Keratinocyte (primary cell): ENCODE results near the gene ZBTB21. TPM values are rescaled to one million over a fixed set of nuclear protein-coding genes. Genes with fewer than 3 reads are reported as not detected.

Source experiments
- DNase-seq: peaks from one replicate; pipeline ENCODE4 v3.0.0-alpha.2; 2011; ENCODE audit warnings: low read depth, missing footprints, low spot score
- FAIRE-seq: peaks from 2 replicates; lab custom pipeline; 2011; peaks lifted over from hg19 to GRCh38; lab: Jason Lieb, UNC
- H2AFZ ChIP-seq: 2 replicates; pipeline ENCODE4 v1.6.0; 2012; ENCODE audit warnings: low read length, control low read depth, inconsistent platforms; ENCODE audit not compliant: control insufficient read depth
- H3K27ac ChIP-seq: 2 replicates; pipeline ENCODE4 v1.5.1; 2011; ENCODE audit warnings: low read length; ENCODE audit not compliant: control insufficient read depth, insufficient read depth
- H3K27me3 ChIP-seq: 3 replicates; pipeline ENCODE4 v1.6.0; 2011; ENCODE audit warnings: low read length; ENCODE audit not compliant: control insufficient read depth, insufficient read depth; ENCODE audit errors: extremely low read depth
- H3K36me3 ChIP-seq, 2 experiments: 2 replicates in 1 of 2; 3 replicates in 1 of 2; pipeline ENCODE4 v1.5.1; 2011; ENCODE audit warnings: low read length in 2 of 2, mild to moderate bottlenecking in 1 of 2; ENCODE audit not compliant: control insufficient read depth in 2 of 2, insufficient read depth in 2 of 2; ENCODE audit errors: extremely low read depth in 1 of 2
- H3K4me1 ChIP-seq: 3 replicates; pipeline ENCODE4 v1.5.1; 2011; ENCODE audit warnings: low read length; ENCODE audit not compliant: control insufficient read depth, insufficient read depth; ENCODE audit errors: extremely low read depth
- H3K4me2 ChIP-seq: 3 replicates; pipeline ENCODE4 v1.6.0; 2011; ENCODE audit warnings: low read depth, low read length; ENCODE audit not compliant: control insufficient read depth, insufficient read depth; ENCODE audit errors: extremely low read depth
- H3K4me3 ChIP-seq, 3 experiments: fragments of 200-600 bp in 1 of 3; sonication (generic) in 1 of 3; 2 replicates in 2 of 3; 3 replicates in 1 of 3; pipeline ENCODE4 v1.5.1; 2011 to 2016; ENCODE audit warnings: low read length in 3 of 3, mild to moderate bottlenecking in 3 of 3, control low read depth in 2 of 3, inconsistent platforms in 1 of 3, low read depth in 1 of 3, mixed read lengths in 1 of 3, mixed run types in 1 of 3, moderate library complexity in 1 of 3; ENCODE audit not compliant: control insufficient read depth in 2 of 3, insufficient read depth in 2 of 3; ENCODE audit errors: extremely low read depth in 1 of 3
- H3K79me2 ChIP-seq: 2 replicates; pipeline ENCODE4 v1.6.0; 2012; ENCODE audit warnings: low read length; ENCODE audit not compliant: control insufficient read depth, insufficient read depth
- H3K9ac ChIP-seq: 3 replicates; pipeline ENCODE4 v1.6.0; 2011; ENCODE audit warnings: low read length; ENCODE audit not compliant: control insufficient read depth, insufficient read depth; ENCODE audit errors: extremely low read depth
- H3K9me1 ChIP-seq: 3 replicates; pipeline ENCODE4 v1.6.0; 2011; ENCODE audit warnings: low read length; ENCODE audit not compliant: control insufficient read depth, insufficient read depth; ENCODE audit errors: extremely low read depth
- H3K9me3 ChIP-seq: 2 replicates; pipeline ENCODE4 v1.5.1; 2012; ENCODE audit warnings: low read depth, low read length; ENCODE audit not compliant: control insufficient read depth
- H4K20me1 ChIP-seq: 3 replicates; pipeline ENCODE4 v1.6.0; 2011; ENCODE audit warnings: low read length; ENCODE audit not compliant: control insufficient read depth, insufficient read depth; ENCODE audit errors: extremely low read depth
- EZH2 ChIP-seq: IDR thresholded peaks from one replicate; pipeline ENCODE4 v1.6.1; 2012; ENCODE audit warnings: inconsistent platforms, mild to moderate bottlenecking, low read length, moderate library complexity
- dilution Hi-C: fragments of 300-500 bp; cut with MboI; formaldehyde crosslinking; loops from one replicate; pipeline ENCODE4 v1.7.0; 2020; ENCODE audit warnings: low sequenced_read_pairs; ENCODE audit not compliant: extremely low pct_ligation_motif_present
- polyA plus RNA-seq, 5 experiments: library from polyadenylated mRNA; depleted of rRNA in 3 of 5; stranded (reverse) in 3 of 5; stranded (forward) in 1 of 5; unstranded in 1 of 5; fragments of >200 nt; gene quantifications; 1 replicate in 1 of 5; 2 replicates in 3 of 5; 3 replicates in 1 of 5; pipeline versions ENCODE4 v1.2.1 to v1.2.3, GENCODE V29; 2011 to 2012; ENCODE audit warnings: missing spikeins in 2 of 5, low read depth in 1 of 5, low replicate concordance in 1 of 5
- TF ChIP-seq, protein P1 (sequence below), 3 experiments: IDR thresholded peaks in 1 of 3; conservative IDR thresholded peaks in 1 of 3; optimal IDR thresholded peaks in 1 of 3; 2 replicates in 2 of 3; 3 replicates in 1 of 3; pipeline versions ENCODE3 to v1.5.1; 2011; ENCODE audit warnings: low read length in 3 of 3, mild to moderate bottlenecking in 3 of 3, moderate library complexity in 2 of 3, control low read depth in 1 of 3, inconsistent platforms in 1 of 3; ENCODE audit not compliant: insufficient read depth in 2 of 3; ENCODE audit errors: extremely low read depth in 1 of 3

Gene ZBTB21
- polyA plus RNA-seq, 1 donor (not counting 4 experiments of a cell fraction or from before 2014, with no cell fraction given), result 9.5 TPM

GRCh38 chr21:41966041-41966833, 43.9 kb downstream of the ZBTB21 start:
- no peaks in the 10 kb centered on the region for H3K36me3 ChIP-seq
- no peaks in the 10 kb centered on the region for H4K20me1 ChIP-seq
- H3K4me2 ChIP-seq, result no peak overlapping the region
- no peak overlapping the region for H3K4me3 ChIP-seq
- TF ChIP-seq EZH2, result no peak
- TF ChIP-seq, protein P1, sequence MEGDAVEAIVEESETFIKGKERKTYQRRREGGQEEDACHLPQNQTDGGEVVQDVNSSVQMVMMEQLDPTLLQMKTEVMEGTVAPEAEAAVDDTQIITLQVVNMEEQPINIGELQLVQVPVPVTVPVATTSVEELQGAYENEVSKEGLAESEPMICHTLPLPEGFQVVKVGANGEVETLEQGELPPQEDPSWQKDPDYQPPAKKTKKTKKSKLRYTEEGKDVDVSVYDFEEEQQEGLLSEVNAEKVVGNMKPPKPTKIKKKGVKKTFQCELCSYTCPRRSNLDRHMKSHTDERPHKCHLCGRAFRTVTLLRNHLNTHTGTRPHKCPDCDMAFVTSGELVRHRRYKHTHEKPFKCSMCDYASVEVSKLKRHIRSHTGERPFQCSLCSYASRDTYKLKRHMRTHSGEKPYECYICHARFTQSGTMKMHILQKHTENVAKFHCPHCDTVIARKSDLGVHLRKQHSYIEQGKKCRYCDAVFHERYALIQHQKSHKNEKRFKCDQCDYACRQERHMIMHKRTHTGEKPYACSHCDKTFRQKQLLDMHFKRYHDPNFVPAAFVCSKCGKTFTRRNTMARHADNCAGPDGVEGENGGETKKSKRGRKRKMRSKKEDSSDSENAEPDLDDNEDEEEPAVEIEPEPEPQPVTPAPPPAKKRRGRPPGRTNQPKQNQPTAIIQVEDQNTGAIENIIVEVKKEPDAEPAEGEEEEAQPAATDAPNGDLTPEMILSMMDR (optimal IDR thresholded peaks at IDR 0.05 in 1 of 3, IDR thresholded peaks at IDR 0.05 in 1 of 3, conservative IDR thresholded peaks at IDR 0.05 in 1 of 3; ENCODE audit: extremely low read depth in 1 of 3, insufficient read depth in 2 of 3, low read length in 3 of 3), result no peak
- no peaks in the 10 kb centered on the region for H3K4me1 ChIP-seq
- no peak overlapping the region for H2AFZ ChIP-seq
- dilution Hi-C loops, result no loop called here
- no peak overlapping the region for H3K27ac ChIP-seq
- H3K79me2 ChIP-seq, result no peaks in the 10 kb centered on the region
- FAIRE-seq (peak; percentile 79), DNase-seq (no peak)
- H3K9me1 ChIP-seq, result no peaks in the 10 kb centered on the region
- H3K27me3 ChIP-seq, result no peaks in the 10 kb centered on the region
- H3K9ac ChIP-seq, result no peak overlapping the region
- no peaks in the 10 kb centered on the region for H3K9me3 ChIP-seq

DNA sequence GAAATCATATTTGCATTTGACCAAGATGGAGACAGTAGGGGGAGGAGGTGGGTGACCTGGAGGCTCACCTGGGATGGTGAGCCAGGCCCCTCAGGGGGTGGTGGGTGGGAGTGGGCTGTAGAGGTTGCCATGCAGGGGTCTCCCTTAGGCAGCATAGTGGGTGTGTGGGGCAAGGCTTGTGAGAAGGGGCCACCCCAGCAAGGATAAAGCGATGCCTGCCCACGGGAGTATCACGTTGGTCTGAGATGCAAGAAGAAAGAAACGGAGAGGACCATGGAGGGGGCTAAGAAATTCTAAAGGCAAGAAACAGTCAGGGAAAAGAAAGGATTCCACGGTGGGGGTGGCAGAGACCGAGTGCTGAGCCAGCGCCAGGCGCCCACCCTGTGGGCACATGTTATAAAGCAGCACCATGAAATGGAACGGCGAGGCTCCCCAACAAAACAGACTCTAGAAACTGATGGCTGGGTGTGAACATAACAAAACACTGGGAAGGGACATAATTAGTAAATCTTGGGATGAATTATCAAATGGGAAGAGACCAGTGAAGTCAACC, 44.6 kb downstream of the ZBTB21 start:
- DNase-seq (no peak), FAIRE-seq (no peak)
- H3K9me3 ChIP-seq, result no peaks in the 10 kb centered on the region
- H3K36me3 ChIP-seq, result no peaks in the 10 kb centered on the region
- TF ChIP-seq EZH2, result no peak
- TF ChIP-seq, protein P1 (optimal IDR thresholded peaks at IDR 0.05 in 1 of 3, IDR thresholded peaks at IDR 0.05 in 1 of 3, conservative IDR thresholded peaks at IDR 0.05 in 1 of 3; ENCODE audit: extremely low read depth in 1 of 3, insufficient read depth in 2 of 3, low read length in 3 of 3), result no peak
- H3K27ac ChIP-seq, result no peak overlapping the region
- no peak overlapping the region for H3K9ac ChIP-seq
- H3K4me3 ChIP-seq, result no peak overlapping the region
- no peak overlapping the region for H3K4me2 ChIP-seq
- H3K4me1 ChIP-seq, result no peaks in the 10 kb centered on the region
- no peaks in the 10 kb centered on the region for H4K20me1 ChIP-seq
- dilution Hi-C loops, result no loop called here
- no peaks in the 10 kb centered on the region for H3K9me1 ChIP-seq
- H3K79me2 ChIP-seq, result no peaks in the 10 kb centered on the region
- H3K27me3 ChIP-seq, result no peaks in the 10 kb centered on the region
- no peak overlapping the region for H2AFZ ChIP-seq
